GM10248 (cell line): Measurements from ENCODE around the gene ORC2.
"Not testable (repeated sequence)": the region's sequence is repeated elsewhere in the genome, so short reads cannot be mapped to it uniquely, and the experiment has no call there.

Source experiments
- CTCF ChIA-PET: fragments of 300-600 bp; sonication (Branson Sonifier 250); formaldehyde crosslinking; extraction: SDS; loops from one replicate; lab custom pipeline; 2021; ENCODE audit warnings: antibody characterized with exemption; lab: Yijun Ruan, JAX
- POLR2A ChIA-PET: fragments of 350-650 bp; sonication (Branson Sonifier 250); formaldehyde crosslinking; extraction: SDS; loops from one replicate; lab custom pipeline; 2020; ENCODE audit warnings: antibody characterized with exemption; lab: Yijun Ruan, JAX
- DNase-seq: peaks from one replicate; pipeline ENCODE4 v3.0.0; 2012; ENCODE audit errors: extremely low spot score
- CTCF ChIP-seq: IDR thresholded peaks from 2 replicates; pipeline ENCODE4 v1.5.1; 2012; ENCODE audit warnings: mild to moderate bottlenecking, low read depth; ENCODE audit errors: extremely low read depth, missing control alignments, control extremely low read depth

ORC2 gene

GRCh38 chr2:200966770-200967169 is 3.3 kb upstream of the ORC2 start:
- POLR2A ChIA-PET: interaction anchor here (0.6 to 1.1 kb wide), 2 partner anchors 102 to 149 kb away, joined by 3 to 4 read pairs; no protein-coding TSS in a partner anchor
- CTCF ChIA-PET: interaction anchor here (0.6 to 7.3 kb wide), 13 partner anchors 8 to 211 kb away, joined by 3 to 76 read pairs (median 4); no protein-coding TSS in a partner anchor
- peak; percentile 35 for DNase-seq
- TF ChIP-seq CTCF: no peak

- no peak for DNase-seq
- no peak for TF ChIP-seq CTCF
- POLR2A ChIA-PET: interaction anchor here (1.3 to 1.9 kb wide), 2 partner anchors 8 to 11 kb away, joined by 4 read pairs; no protein-coding TSS in a partner anchor
- CTCF ChIA-PET: interaction anchor here (0.7 to 7.3 kb wide), 8 partner anchors 10 to 213 kb away, joined by 3 to 76 read pairs (median 10); no protein-coding TSS in a partner anchor
Measured at GRCh38 chr2:200964498-200964897, 1.0 kb upstream of the ORC2 start.

GRCh38 chr2:200963918-200964252 is 425 bp upstream of the ORC2 start:
- CTCF ChIA-PET: interaction anchor here (0.7 to 7.3 kb wide), 29 partner anchors 9 to 283 kb away, joined by 3 to 76 read pairs (median 5); no protein-coding TSS in a partner anchor
- DNase-seq: not testable (repeated sequence)
- POLR2A ChIA-PET: interaction anchor here (0.5 to 1.9 kb wide), 3 partner anchors 10 to 251 kb away, joined by 3 to 6 read pairs (median 4); no protein-coding TSS in a partner anchor

- ChIA-PET CTCF (interaction anchor here (0.8 to 7.3 kb wide), 28 partner anchors 8 to 271 kb away, joined by 3 to 76 read pairs (median 5); partner anchors contain the start of gene HYCC2), POLR2A (interaction anchor here (1.9 kb wide), 1 partner anchor 9 kb away, joined by 4 read pairs; no protein-coding TSS in a partner anchor)
- TF ChIP-seq CTCF: no peak
- DNase-seq: no peak
Measured at GRCh38 chr2:200962811-200963123, 693 bp downstream of the ORC2 start.

GRCh38 chr2:200961674-200962073 is 1.8 kb downstream of the ORC2 start:
- TF ChIP-seq CTCF: no peak
- ChIA-PET CTCF (interaction anchor here (0.6 to 7.3 kb wide), 3 partner anchors 13 to 45 kb away, joined by 3 to 76 read pairs (median 3); no protein-coding TSS in a partner anchor), POLR2A (no interaction called here)
- DNase-seq: no peak

GRCh38 chr2:200950378-200950777 is 13.1 kb downstream of the ORC2 start:
- no peak for DNase-seq
- TF ChIP-seq CTCF: no peak
- ChIA-PET POLR2A (no interaction called here), CTCF (interaction anchor here (1.0 to 2.5 kb wide), 3 partner anchors 13 to 227 kb away, joined by 3 to 19 read pairs (median 3); partner anchors contain the start of gene ORC2)

GRCh38 chr2:200945395-200945729 is 18.1 kb downstream of the ORC2 start:
- ChIA-PET POLR2A (no interaction called here), CTCF (interaction anchor here (0.8 to 2.4 kb wide), 6 partner anchors 9 to 40 kb away, joined by 4 to 5 read pairs (median 4); no protein-coding TSS in a partner anchor)
- TF ChIP-seq CTCF: no peak
- DNase-seq: no peak
